A549 (cell line): Measurements from ENCODE around the gene TMPRSS6.

ENCODE experiments used
- BCL3 ChIP-seq: fragments of >200 bp; sonication (Bioruptor Twin); formaldehyde crosslinking; IDR thresholded peaks from 3 replicates; pipeline ENCODE4 v1.6.1; 2016
- CBX8 ChIP-seq: fragments of 200-600 bp; sonication (generic); IDR thresholded peaks from 2 replicates; pipeline ENCODE4 v1.6.1; 2016
- CTCF ChIP-seq: fragments of >200 bp; sonication (Bioruptor Twin); formaldehyde crosslinking; IDR thresholded peaks from 3 replicates; pipeline ENCODE4 v1.5.1; 2016
- ESRRA ChIP-seq: fragments of 150-350 bp; IDR thresholded peaks from 2 replicates; pipeline ENCODE4 v1.6.1; 2014; ENCODE audit warnings: mild to moderate bottlenecking, low read length, borderline replicate concordance
- JUN ChIP-seq, 2 experiments: fragments of >200 bp; sonication (Bioruptor Twin); formaldehyde crosslinking; IDR thresholded peaks; 2 replicates in 1 of 2; 3 replicates in 1 of 2; pipeline ENCODE4 v1.6.1; 2016 to 2017
- JUNB ChIP-seq: fragments of >200 bp; sonication (Bioruptor Twin); formaldehyde crosslinking; IDR thresholded peaks from 2 replicates; pipeline ENCODE4 v1.6.1; 2016
- MAFK ChIP-seq: fragments of 450-650 bp; IDR thresholded peaks from 2 replicates; pipeline ENCODE4 v1.6.1; 2014; ENCODE audit not compliant: partially characterized antibody
- MAX ChIP-seq: IDR thresholded peaks from 2 replicates; pipeline ENCODE4 v1.6.1; 2012
- POLR2A ChIP-seq: IDR thresholded peaks from 2 replicates; pipeline ENCODE4 v1.6.1; 2012; ENCODE audit warnings: mild to moderate bottlenecking, low read length
- RAD21 ChIP-seq, 2 experiments: fragments of >200 bp in 1 of 2; sonication (Bioruptor Twin) in 1 of 2; formaldehyde crosslinking in 1 of 2; IDR thresholded peaks in 1 of 2; conservative IDR thresholded peaks in 1 of 2; 2 replicates in 1 of 2; 3 replicates in 1 of 2; pipeline ENCODE4 v1.6.1; 2012 to 2018; ENCODE audit warnings: inconsistent platforms in 1 of 2
- REST ChIP-seq: fragments of 200-600 bp; sonication (generic); IDR thresholded peaks from 2 replicates; pipeline ENCODE4 v1.6.1; 2016; ENCODE audit warnings: antibody characterized with exemption, mild to moderate bottlenecking, moderate library complexity
- RFX5 ChIP-seq: fragments of 450-650 bp; IDR thresholded peaks from 2 replicates; pipeline ENCODE4 v1.7.1; 2014; ENCODE audit warnings: antibody characterized with exemption, mild to moderate bottlenecking, moderate library complexity
- TF ChIP-seq, protein P1 (sequence below): fragments of 450-650 bp; IDR thresholded peaks from 2 replicates; pipeline ENCODE4 v1.6.1; 2014; ENCODE audit warnings: antibody characterized with exemption
- TF ChIP-seq, protein P2 (sequence below): fragments of 150-350 bp; IDR thresholded peaks from 2 replicates; pipeline ENCODE4 v1.6.1; 2014; ENCODE audit warnings: low read depth, mild to moderate bottlenecking, low read length

DNA sequence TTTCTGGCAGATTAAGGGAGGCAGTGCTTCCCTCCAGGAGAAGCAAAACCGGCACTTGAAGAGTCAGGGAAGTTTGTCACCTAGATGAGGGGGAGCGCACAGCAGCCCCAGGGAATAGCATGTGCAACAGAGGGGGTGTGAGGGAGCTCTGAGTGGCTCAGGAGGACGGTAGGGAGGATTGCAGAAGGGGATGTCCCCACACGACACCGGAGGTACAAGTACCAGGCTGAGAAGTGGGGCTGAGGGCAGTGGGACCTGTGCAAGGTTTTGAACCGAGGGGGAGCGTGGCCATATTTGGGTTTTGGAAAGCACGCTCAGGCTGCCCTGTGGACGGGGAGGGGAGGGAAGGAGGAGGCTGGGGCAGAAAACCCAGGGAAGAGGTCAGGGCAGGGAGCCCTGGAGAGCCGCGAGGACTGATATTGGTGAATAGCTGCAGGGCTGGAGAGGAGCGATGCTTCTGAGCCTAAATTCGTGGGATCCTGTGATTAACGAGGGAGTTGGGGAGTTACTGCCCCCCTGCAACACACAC is 17.9 kb upstream of the TMPRSS6 start:
- TF ChIP-seq RFX5 (no peak), ESRRA (no peak), CTCF (no peak), REST (no peak), JUNB (no peak), CBX8 (no peak), POLR2A (no peak), MAX (no peak), RAD21 (conservative IDR thresholded peaks at IDR 0.05 in 1 of 2, IDR thresholded peaks at IDR 0.05 in 1 of 2) (no peak), MAFK (no peak), BCL3 (no peak), JUN (IDR thresholded peaks at IDR 0.05) (no peak)
- TF ChIP-seq, protein P1, sequence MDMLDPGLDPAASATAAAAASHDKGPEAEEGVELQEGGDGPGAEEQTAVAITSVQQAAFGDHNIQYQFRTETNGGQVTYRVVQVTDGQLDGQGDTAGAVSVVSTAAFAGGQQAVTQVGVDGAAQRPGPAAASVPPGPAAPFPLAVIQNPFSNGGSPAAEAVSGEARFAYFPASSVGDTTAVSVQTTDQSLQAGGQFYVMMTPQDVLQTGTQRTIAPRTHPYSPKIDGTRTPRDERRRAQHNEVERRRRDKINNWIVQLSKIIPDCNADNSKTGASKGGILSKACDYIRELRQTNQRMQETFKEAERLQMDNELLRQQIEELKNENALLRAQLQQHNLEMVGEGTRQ, result no peak
- TF ChIP-seq, protein P2, sequence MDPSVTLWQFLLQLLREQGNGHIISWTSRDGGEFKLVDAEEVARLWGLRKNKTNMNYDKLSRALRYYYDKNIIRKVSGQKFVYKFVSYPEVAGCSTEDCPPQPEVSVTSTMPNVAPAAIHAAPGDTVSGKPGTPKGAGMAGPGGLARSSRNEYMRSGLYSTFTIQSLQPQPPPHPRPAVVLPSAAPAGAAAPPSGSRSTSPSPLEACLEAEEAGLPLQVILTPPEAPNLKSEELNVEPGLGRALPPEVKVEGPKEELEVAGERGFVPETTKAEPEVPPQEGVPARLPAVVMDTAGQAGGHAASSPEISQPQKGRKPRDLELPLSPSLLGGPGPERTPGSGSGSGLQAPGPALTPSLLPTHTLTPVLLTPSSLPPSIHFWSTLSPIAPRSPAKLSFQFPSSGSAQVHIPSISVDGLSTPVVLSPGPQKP, result no peak
